ENCODE measurements around the gene SMURF1.

SMURF1 gene

GRCh38 chr7:99008921-99009530 lies 134.9 kb downstream of the SMURF1 start:
- no peak overlapping the region for H3K4me3 Mint-ChIP-seq
- H3K9me3 Mint-ChIP-seq = no peaks in the 10 kb centered on the region
- no peak for ATAC-seq
- H3K27ac Mint-ChIP-seq = no peak overlapping the region
- no peaks in the 10 kb centered on the region for H3K27me3 Mint-ChIP-seq
- H3K4me1 Mint-ChIP-seq = peaks cover 14% of the 10 kb centered on the region
- H3K36me3 Mint-ChIP-seq = peaks cover 80% of the 10 kb centered on the region

GRCh38 chr7:99008181-99008631 lies 135.7 kb downstream of the SMURF1 start:
- no peaks in the 10 kb centered on the region for H3K27me3 Mint-ChIP-seq
- ATAC-seq = no peak

GRCh38 chr7:99006739-99007424 lies 137.0 kb downstream of the SMURF1 start:
- no peaks in the 10 kb centered on the region for H3K9me3 Mint-ChIP-seq
- H3K27me3 Mint-ChIP-seq = no peaks in the 10 kb centered on the region
- H3K4me3 Mint-ChIP-seq = no peak overlapping the region
- ATAC-seq = no peak
- H3K36me3 Mint-ChIP-seq = peaks cover 74% of the 10 kb centered on the region
- no peak overlapping the region for H3K27ac Mint-ChIP-seq
- H3K4me1 Mint-ChIP-seq = peaks cover 14% of the 10 kb centered on the region

More at GRCh38 chr7:99008181-99008631, 135.7 kb downstream of the SMURF1 start:
- peaks cover 14% of the 10 kb centered on the region for H3K4me1 Mint-ChIP-seq
- peaks cover 76% of the 10 kb centered on the region for H3K36me3 Mint-ChIP-seq
- H3K9me3 Mint-ChIP-seq = no peaks in the 10 kb centered on the region
- no peak overlapping the region for H3K27ac Mint-ChIP-seq
- no peak overlapping the region for H3K4me3 Mint-ChIP-seq

- Mint-ChIP-seq H3K4me1 (peaks cover 14% of the 10 kb centered on the region), H3K4me3 (no peak overlapping the region), H3K27me3 (no peaks in the 10 kb centered on the region), H3K36me3 (peaks cover 74% of the 10 kb centered on the region), H3K9me3 (no peaks in the 10 kb centered on the region), H3K27ac (peak overlapping the region; percentile 77)
- peak; percentile 84 for ATAC-seq
These were observed 138.1 kb downstream of the SMURF1 start for GRCh38 chr7:99005776-99006175.

GRCh38 chr7:99004781-99005500 lies 139.0 kb downstream of the SMURF1 start:
- Mint-ChIP-seq H3K36me3 (peaks cover 69% of the 10 kb centered on the region), H3K27ac (peak overlapping the region; percentile 77), H3K9me3 (no peaks in the 10 kb centered on the region), H3K4me1 (peaks cover 14% of the 10 kb centered on the region), H3K27me3 (no peaks in the 10 kb centered on the region), H3K4me3 (no peak overlapping the region)
- ATAC-seq = no peak

GRCh38 chr7:99004216-99004615 lies 139.7 kb downstream of the SMURF1 start:
- Mint-ChIP-seq H3K27ac (no peak overlapping the region), H3K27me3 (no peaks in the 10 kb centered on the region), H3K9me3 (no peaks in the 10 kb centered on the region), H3K4me1 (peaks cover 14% of the 10 kb centered on the region), H3K36me3 (peaks cover 68% of the 10 kb centered on the region), H3K4me3 (no peak overlapping the region)
- ATAC-seq = no peak

GRCh38 chr7:99003419-99003818 lies 140.5 kb downstream of the SMURF1 start:
- Mint-ChIP-seq H3K36me3 (peaks cover 60% of the 10 kb centered on the region), H3K27me3 (no peaks in the 10 kb centered on the region), H3K27ac (no peak overlapping the region)

GRCh38 chr7:99002827-99003212 lies 141.1 kb downstream of the SMURF1 start:
- Mint-ChIP-seq H3K27ac (no peak overlapping the region), H3K27me3 (no peaks in the 10 kb centered on the region), H3K36me3 (peaks cover 54% of the 10 kb centered on the region), H3K9me3 (no peaks in the 10 kb centered on the region), H3K4me3 (no peak overlapping the region), H3K4me1 (peaks cover 14% of the 10 kb centered on the region)
- ATAC-seq = no peak

More at GRCh38 chr7:99003419-99003818, 140.5 kb downstream of the SMURF1 start:
- Mint-ChIP-seq H3K4me1 (peaks cover 14% of the 10 kb centered on the region), H3K9me3 (no peaks in the 10 kb centered on the region), H3K4me3 (no peak overlapping the region)
- ATAC-seq = no peak

- peaks cover 54% of the 10 kb centered on the region for H3K36me3 Mint-ChIP-seq
- no peaks in the 10 kb centered on the region for H3K9me3 Mint-ChIP-seq
- no peak for ATAC-seq
- no peak overlapping the region for H3K27ac Mint-ChIP-seq
- H3K27me3 Mint-ChIP-seq = no peaks in the 10 kb centered on the region
- H3K4me1 Mint-ChIP-seq = peaks cover 14% of the 10 kb centered on the region
- H3K4me3 Mint-ChIP-seq = no peak overlapping the region
These were observed 141.6 kb downstream of the SMURF1 start for GRCh38 chr7:99002148-99002826.

- Mint-ChIP-seq H3K27me3 (no peaks in the 10 kb centered on the region), H3K9me3 (no peaks in the 10 kb centered on the region), H3K4me3 (no peak overlapping the region), H3K4me1 (peaks cover 14% of the 10 kb centered on the region), H3K36me3 (peaks cover 50% of the 10 kb centered on the region), H3K27ac (no peak overlapping the region)
- ATAC-seq = no peak
These were observed 142.3 kb downstream of the SMURF1 start for GRCh38 chr7:99001482-99002147.

- Mint-ChIP-seq H3K27ac (no peak overlapping the region), H3K36me3 (peaks cover 50% of the 10 kb centered on the region), H3K27me3 (no peaks in the 10 kb centered on the region), H3K4me3 (no peak overlapping the region), H3K9me3 (no peaks in the 10 kb centered on the region), H3K4me1 (peaks cover 16% of the 10 kb centered on the region)
- ATAC-seq = no peak
These were observed 142.9 kb downstream of the SMURF1 start for GRCh38 chr7:99000904-99001465.

- peaks cover 16% of the 10 kb centered on the region for H3K4me1 Mint-ChIP-seq
- no peak overlapping the region for H3K27ac Mint-ChIP-seq
- H3K27me3 Mint-ChIP-seq = no peaks in the 10 kb centered on the region
- H3K36me3 Mint-ChIP-seq = peaks cover 50% of the 10 kb centered on the region
- H3K9me3 Mint-ChIP-seq = no peaks in the 10 kb centered on the region
- no peak overlapping the region for H3K4me3 Mint-ChIP-seq
- ATAC-seq = no peak
These were observed 143.6 kb downstream of the SMURF1 start for GRCh38 chr7:99000196-99000903.

- Mint-ChIP-seq H3K36me3 (peaks cover 48% of the 10 kb centered on the region), H3K4me1 (peaks cover 10% of the 10 kb centered on the region), H3K4me3 (no peak overlapping the region), H3K9me3 (no peaks in the 10 kb centered on the region), H3K27me3 (no peaks in the 10 kb centered on the region), H3K27ac (no peak overlapping the region)
- no peak for ATAC-seq
These were observed 144.8 kb downstream of the SMURF1 start for GRCh38 chr7:98998821-98999725.

Data from stimulated activated memory B cell treated with anti-CD40 and anti-IgM and Interleukin-4, amounts not matched to agents 10 μg/mL and 1 μg/mL and 100 μg/mL, for 72 hours (primary cell).